Activated CD4-positive, CD25-positive, alpha-beta regulatory T cell (primary cell): ENCODE measurements around the gene LSG1.

ENCODE experiments used
- DNase-seq, 4 experiments: peaks; one replicate each; lab custom pipeline; 2025; lab: John Stamatoyannopoulos, UW

Gene LSG1

DNA sequence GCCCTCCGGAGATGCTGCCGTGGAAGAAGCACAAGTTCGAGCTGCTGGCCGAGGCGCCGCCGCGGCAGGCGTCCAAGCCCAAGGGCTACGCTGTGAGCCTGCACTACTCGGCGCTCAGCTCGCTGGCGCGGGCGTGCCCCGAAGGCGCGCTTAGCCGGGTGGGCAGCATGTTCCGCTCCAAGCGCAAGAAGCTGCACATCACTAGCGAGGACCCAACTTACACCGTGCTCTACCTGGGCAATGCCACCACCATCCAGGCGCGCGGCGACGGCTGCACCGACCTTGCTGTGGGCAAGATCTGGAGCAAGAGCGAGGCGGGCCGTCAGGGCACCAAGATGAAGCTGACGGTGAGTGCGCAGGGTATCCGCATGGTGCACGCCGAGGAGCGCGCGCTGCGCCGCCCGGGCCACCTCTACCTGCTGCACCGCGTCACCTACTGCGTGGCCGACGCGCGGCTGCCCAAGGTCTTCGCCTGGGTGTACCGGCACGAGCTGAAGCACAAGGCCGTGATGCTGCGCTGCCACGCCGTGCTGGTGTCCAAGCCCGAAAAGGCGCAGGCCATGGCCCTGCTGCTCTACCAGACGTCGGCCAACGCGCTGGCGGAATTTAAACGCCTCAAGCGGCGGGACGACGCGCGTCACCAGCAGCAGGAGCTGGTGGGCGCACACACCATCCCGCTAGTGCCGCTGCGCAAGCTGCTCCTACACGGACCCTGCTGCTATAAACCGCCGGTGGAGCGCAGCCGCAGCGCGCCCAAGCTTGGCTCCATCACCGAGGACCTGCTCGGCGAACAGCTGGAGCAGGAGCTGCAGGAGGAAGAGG, 15.0 kb upstream of the LSG1 start:
- no peak for DNase-seq

DNA sequence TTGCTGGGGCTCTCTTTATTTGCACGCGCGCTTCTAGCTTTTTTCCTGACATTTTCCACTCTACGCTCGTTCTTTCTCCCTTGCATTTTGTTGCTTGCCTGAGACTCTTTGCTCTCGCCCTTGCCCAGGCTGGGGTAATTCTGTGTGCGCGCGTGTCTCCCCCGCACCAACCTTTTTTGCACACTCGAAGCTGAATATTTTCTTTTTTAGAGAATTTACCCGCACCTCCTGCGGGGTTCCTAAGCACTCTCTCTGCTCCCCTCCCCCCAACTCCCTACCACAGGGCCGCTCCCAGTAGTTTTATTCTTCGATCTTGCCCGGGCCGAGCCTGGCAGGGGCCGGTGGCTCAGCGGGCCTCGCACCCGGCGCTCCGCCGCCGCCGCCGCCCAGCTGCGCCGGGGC, 14.4 kb upstream of the LSG1 start:
- DNase-seq: no peak

DNA sequence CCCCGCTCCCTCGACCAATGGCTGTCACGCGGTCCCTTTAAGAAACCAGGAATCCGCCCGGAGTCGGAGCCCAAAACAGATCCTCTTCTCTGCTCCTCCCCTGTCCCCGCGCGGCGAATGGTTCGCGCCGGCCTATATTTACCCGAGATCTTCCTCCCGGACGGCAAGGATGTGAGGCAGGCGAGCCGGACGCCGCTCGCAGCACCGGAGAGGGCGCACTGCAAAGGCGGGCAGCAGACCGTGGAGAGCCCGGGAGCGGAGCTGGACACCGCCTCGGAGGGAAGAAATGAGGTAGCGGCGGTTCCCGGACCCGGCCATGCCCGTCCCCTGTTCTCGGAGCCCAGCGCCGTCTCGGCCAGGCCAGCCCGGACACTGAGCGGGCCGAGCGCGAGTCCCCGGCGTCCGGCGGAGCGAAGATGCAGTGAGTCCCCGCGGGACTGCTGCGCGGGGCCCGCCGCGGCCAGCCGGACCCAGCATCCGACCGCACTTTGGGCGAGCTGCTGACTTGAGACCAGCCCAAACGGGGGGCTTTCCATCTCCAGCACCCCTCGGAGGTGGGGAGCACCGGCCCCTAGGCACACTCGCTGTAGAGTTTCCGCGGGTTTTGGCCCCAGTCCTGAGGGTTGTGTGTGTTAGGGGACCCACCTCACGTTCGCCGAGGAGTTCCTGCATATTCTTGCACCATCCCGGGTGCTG, 13.9 kb upstream of the LSG1 start, which contains the start of gene FAM43A:
Gene FAM43A, plus strand, starts transcription at position 166 of the 696 bp plus-strand sequence. CDS start 944 bp downstream, outside the sequence.
- DNase-seq: peak; percentile 25 to 65 (median 50)

DNA sequence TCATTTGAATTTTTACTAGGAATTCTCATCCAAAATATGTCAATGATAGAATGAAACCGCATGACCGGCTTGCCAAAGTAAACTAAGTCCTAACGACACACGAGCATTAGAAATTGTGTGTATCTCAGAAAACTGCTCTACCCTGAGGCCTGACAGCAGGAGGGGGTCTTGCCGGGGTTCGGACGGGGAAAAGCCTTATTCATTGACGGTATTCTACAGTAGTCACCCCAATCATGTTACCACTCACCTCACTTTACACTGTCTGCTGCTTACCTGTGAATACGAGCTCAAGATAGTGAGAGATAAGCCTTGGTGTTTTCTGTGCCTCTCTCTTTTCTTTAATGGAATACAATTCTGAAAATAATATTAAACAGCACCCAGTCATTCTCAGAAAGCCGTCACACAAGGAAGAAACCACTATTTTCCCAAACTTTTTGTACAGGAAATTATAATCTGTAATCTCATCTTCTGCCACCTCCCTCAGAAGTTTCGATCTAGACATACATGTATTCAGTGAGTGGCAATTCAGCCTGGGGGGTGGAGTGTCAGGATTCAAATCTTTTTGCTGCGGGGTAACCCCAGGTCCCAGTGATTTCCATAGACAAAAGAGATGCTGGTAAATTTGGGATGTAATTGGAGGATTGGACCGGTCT, 13.2 kb upstream of the LSG1 start:
- DNase-seq: no peak

DNA sequence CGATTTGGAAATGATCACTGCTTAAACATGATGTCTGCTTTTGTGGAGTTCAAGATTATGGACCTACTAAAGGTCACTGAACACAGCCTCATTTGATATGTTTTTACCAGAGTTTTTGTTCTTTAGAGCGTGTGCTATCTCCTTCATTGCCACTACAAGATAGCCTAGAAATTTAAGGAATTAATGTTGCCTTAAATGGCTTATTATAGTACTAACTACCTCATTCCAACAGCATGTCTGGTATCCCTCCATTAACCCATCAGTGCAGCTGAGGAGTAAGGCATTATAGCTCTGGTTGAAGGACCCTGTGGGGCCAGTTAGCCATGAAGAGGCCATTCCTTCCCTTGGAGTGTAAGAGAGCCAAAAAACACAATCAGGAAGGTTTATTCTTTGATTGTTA, 11.4 kb upstream of the LSG1 start:
- DNase-seq: no peak

DNA sequence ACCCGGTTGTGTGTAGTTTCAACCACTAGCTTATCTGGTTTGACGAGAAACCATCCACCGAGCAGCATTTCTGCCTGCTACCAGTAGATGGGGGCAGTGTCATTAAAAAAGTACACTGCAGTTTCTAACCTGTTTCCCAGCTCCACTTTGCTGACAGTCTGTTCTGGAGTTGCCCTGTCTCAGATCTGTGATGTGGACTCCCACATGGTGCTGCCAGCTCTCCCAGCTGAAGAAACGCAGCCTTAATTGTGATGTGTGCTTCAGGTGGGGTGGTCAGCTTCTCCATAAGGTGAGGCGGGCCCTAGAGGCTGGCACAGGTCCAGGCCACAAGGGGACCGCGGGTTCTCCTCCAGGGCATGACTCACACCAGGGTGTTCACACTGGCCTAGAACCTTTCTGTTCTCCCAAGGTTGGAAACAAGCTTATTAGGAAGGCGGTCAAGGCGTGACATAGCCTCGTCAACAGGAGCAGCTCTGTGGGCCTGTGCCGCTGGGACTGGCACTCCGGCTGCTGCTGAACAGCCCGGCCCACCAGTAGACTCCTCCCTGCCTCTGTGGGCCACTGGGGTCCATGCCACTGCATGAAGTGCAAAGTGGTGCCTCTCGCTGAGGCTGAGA, 10.8 kb upstream of the LSG1 start:
- peak; percentile 14 to 50 (median 30) for DNase-seq

DNA sequence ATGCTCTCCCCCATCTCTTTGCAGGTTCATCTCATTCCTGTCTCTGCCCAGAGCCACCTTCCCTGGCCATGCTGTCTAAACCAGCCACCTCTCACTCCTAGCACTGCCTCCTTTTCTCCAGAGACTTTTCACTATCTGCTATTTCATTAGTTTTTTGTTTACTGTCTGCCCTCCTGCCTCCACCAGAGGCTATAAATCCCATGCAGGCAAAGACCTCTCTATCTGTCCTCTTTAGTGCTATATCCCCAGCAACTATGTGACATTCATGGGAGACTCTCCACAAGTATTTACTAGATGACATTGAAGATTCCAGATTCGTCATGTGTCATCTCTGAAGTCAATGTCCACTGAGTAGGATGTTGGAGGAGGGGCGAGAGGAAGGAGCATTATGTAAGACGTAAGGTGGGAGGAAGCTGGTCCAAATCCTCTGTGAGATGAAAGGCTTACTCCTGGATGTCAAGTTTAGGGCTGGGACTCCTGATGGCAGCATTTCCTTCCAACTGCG, 10.2 kb upstream of the LSG1 start:
- no peak for DNase-seq

DNA sequence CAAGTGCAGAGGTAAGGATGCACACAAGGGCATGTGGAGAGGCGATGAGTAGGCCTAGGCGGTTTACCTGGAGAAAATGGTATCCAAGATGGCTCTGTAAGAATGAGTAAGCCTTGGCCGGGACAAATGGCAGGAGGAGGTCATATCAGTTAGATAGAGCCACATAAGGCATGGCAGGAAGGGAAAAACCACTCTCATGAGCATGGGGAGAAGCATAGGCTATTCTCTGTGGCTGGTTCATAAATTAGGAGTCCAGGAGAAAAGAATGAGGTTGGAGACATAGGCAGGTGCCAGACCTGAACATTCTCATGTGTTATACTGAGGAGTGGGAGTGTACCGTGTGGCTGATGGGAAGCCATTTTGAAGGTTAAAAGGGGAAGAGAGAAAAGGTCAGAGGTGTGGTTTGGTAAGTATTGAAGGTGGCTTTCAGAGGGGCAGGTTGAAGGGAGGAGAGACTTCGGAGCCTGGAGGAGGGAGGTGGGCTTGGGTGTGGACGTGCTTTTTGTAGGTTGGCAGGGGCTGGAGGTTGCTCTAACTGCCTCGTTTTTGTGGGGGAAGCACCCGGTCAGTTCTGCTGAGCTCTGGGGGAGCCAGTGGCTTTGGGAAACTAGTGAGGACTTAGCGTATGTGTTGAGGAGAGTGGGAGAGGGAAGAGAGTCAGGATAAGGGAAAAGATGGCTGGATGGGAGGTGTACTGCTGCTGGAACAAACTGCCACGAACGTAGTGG, 9.1 kb upstream of the LSG1 start:
- DNase-seq: no peak

DNA sequence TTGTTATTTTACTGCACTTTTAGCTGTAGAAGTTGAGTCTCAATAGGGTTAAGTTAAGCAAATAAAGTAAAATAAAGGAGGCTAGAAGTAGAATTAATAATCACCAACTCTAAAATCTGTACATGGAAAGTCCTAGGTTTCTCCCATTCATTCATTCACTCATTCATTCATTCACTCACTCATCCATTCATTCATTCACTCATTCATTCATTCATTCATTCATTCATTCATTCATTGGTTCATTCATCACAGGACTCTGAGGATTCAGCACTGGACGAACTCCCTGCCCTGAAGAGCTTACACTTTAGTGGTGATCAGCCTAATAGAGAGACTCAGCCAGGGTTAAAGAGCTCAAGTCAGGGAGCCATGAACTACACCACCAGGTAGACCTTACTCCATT, 4.5 kb upstream of the LSG1 start:
- DNase-seq: no peak

DNA sequence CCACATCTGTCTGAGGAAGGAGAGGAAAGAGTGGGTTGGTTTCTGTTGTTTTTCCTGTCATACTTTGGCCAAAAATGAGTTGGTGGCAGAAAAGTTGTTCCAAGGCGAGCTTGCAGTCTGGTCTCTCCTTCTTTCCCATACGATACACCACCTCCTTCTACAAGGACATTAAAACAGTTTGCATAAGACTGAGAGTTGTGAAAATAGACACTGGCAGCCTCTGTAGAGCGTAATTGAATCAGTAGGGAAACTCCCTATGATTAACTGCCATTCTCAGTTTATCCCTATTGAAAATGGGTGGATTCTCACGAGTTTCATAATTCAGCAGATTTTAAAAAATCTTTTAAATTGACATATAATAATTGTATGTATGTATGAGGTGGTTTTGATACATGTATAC, 3.7 kb upstream of the LSG1 start:
- DNase-seq: no peak

DNA sequence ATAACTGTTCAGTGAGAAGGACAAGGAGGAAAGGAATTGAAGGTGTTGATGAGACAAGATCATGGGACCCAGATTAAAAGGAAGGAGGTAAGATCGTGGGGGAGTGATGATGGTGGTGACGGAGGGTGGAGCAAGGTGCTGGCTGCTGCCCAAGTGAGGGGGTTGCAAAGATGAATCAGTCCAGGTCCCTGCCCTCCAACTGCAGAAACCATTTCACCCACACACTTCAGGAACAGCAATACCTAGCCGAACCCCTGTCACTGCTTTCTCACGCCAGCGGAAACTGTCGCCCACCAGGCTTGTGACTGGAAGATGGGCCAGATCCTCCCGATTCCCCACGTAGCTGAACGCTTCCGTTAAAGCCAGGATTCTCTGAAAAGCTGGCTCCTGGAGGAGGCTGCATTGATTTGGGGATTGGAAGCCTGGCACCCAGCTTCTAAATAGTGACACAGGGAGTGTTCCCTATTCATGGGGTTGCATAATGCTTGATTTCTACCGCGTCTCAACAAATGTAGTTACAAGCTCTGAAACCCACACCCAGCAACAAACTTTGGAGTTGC, 3.2 kb upstream of the LSG1 start:
- DNase-seq: no peak

DNA sequence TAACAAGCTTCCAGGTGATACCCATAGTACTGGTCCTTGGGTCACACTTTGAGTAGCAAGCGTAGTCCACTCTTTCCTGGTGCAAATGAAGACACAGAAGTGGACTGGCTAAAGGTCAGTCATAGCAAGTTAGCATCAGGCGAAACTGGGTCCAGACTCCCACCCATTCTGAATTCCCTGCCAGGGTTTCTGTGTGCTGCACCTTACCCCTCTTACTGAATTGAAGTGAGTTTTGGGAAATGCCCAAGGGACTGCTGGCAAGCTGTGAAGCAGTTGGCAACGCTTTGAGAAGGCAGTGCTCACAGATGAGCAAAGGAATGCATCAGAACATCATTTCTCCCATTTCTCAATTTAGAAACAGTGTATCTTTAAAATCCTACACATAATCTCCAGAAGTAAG, 1.8 kb upstream of the LSG1 start:
- no peak for DNase-seq

DNA sequence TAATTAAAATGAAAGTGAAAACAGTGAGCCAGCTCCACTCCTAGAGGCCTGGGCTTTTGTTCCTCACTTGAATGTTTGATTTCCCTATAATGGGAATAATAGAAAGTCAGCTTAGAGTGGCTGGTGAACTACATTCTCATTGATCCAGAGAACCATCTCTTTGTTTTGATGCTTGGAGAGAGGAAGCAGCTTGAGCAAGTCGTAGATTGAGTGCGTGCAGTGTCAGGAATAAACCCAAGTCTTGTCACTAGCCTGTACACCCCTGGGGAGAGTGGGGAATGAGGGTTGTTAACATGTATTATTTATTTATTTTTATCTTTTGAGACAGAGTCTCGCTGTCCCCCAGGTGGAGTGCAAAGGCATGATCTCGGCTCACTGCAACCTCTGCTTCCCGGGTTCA, 885 bp upstream of the LSG1 start:
- DNase-seq: no peak

DNA sequence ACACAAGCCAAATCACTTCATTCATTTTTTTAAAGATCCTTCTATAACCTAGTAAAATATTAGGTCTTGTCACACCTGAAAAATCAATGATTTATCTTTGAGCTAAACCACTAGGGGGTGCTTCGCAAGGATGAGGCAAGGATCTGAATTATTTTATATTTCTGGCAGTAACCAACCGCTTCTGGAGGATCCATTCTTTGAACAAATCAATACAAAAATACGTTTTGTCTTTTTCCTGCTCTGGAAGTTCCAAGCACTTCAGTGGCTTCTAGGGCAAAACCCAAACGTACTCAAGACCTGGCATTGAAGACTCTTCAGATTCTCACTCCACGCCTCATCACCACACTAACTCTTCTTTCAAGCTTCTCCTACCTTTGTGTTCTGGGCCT, 486 bp downstream of the LSG1 start:
- DNase-seq: no peak

DNA sequence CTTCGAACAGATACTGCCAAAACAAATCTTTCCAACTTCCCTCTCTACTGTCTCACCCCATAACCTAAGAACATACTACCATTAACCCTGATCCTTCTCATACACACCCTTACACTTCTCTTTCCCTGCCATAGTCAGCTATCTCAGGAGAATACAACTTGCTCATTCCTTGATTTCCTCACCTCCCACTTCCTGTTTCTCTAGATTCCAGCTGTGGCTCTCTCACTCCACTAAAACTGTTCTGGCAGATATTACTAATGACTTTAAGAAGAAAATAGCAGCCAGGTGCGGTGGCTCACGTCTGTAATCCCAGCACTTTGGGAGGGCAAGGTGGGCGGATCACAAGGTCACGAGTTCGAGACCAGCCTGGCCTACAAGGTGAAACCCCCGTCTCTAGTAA, 4.6 kb downstream of the LSG1 start:
- DNase-seq: no peak

DNA sequence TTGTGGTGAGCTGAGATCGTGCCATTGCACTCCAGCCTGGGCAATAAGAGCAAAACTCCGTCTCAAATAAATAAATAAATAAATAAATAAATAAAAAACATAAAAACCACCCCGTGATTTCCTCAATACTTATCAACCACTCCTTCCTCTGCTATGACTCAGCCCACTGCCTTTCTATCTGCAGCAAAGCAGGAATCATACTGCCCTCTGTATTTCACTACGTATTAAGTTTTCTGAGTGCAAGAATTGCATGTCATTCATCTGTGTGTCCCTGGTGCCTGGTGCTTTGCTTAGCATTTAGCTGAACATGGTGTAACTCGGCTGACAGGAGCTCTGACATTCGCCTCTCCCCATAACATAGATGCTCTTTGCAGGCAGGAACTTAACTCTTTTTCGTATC, 7.1 kb downstream of the LSG1 start:
- DNase-seq: no peak

DNA sequence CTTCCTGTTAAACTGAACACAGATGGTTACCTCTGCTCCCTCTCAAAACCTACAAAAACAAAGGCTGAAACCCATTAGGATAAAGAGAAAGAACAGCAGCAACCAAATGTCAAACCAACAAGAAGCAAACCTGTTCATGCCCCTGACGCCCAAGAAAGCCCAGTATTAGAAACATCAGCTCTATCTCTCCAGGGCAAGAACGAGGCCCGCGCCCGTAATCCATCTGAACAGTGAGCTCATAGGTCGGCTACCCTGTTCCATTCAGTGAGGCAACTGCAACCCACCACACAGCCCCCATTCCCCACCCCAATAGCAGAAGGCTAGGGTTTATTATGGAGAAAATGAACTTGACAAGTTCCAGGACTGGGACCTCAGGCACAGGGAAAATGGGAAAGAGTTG, 10.0 kb downstream of the LSG1 start:
- DNase-seq: no peak

DNA sequence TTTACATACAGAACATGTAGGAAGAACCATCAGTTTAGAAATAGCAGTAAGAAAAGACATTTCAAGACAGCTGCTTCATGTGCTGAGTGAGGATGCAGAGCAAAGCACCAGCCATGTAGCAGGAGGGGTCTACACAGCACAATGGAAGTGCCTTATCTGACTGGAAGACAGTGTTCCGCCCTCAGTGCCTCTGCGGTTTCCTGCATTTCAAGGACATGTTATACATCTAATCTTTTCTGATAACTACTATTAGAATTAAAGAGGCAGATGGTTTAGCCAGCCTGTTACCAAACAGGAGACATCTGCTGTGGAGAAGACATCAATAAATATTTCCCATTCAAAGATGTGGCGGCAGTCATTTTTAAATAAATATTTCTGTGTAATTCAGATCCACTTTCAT, 10.6 kb downstream of the LSG1 start:
- DNase-seq: no peak

DNA sequence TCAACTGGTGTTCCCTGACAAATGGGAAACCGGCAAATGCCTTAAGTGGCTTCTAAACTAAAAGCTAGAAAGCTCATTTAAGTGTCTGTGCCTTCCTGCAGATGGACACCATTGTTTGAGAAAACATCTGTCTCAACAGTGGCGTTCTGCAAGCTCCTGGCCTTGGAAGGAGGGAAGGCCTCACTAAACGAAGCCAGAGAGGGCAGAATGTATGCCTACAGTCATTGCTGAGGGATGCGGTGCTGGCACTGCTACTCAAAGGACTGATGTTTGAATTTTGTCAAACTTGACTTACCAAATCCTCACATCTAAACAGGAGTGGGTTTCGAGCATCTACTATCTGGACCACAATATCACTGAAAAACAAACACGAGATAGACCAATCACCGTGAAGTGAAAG, 12.2 kb downstream of the LSG1 start:
- no peak for DNase-seq

DNA sequence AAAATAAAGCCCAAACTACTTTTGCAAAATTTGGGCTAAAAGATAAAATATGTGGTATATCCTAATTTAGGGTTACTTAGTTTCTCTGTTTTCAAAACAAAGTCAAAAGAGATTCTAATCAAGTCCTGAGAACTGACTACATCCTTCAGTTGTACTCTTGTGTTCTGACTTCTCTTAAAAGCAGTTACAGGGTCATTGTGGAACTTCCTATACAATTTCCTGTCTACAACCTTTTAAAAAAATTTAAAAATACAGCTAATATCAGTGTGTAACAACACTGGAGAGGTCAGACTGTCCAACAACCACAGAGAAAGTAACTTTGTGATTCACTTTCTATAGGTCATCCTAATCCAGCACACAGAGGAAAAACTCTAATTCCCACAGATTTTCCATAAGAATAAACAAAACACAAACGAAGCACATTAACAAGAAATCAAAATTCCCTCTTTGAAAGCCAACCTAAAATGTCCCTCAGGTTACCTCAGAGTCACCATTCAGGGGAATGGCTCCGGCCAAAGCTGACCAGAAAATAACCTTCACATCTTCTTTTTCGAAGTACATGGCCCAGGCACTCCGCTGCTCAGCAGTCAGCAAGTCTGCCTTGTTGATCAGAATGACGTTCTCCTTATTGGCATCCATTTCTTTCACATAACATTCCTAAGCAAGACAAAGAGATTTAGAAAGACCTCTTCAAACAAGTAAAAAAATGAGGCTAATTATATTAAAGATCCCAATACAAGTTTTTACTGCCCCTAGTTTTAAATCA, 13.3 kb downstream of the LSG1 start:
- no peak for DNase-seq

DNA sequence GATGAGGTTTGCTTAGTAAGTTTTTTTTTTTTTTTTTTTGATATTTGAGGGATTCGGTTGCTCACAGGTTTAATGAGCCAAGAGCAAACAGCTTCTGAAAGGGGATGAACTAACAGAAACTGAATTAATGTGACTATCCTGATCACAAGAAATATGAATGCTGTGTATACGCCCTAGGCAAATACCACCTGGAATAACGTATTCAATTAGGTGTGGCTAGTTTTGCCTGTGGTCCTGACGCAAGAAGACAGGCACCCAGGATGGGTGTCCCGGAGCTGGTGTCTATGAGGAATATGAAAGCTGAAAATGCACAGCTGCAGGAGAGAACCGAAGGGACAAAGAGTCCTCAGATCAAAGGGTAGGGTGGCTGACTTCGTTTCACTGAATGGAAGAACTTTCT, 14.6 kb downstream of the LSG1 start:
- no peak for DNase-seq
